GM23338 (cell line): ENCODE results near the gene PDE6H.

Source experiments
- CREB1 ChIP-seq: fragments of 250-450 bp; sonication (Bioruptor Pico); IDR thresholded peaks from 2 replicates; pipeline ENCODE4 v1.5.0; 2020; ENCODE audit warnings: low read depth, mild to moderate bottlenecking, moderate library complexity
- CTCF ChIP-seq, 2 experiments: fragments of 200-600 bp in 1 of 2; sonication (generic) in 1 of 2; conservative IDR thresholded peaks; 2 replicates each; pipeline versions ENCODE4 v1.5.1 to v1.6.1; 2016 to 2017; ENCODE audit warnings: antibody characterized with exemption in 2 of 2, low read depth in 2 of 2, mild to moderate bottlenecking in 2 of 2, moderate library complexity in 1 of 2
- ETS1 ChIP-seq: IDR thresholded peaks from 2 replicates; pipeline ENCODE4 v1.6.1; 2016; ENCODE audit warnings: antibody characterized with exemption
- EZH2 ChIP-seq: fragments of 200-600 bp; sonication (generic); IDR thresholded peaks from one replicate; pipeline ENCODE4 v1.8.0; 2017; ENCODE audit warnings: antibody characterized with exemption, mild to moderate bottlenecking, low read depth; ENCODE audit not compliant: unreplicated experiment
- EZH2phosphoT487 ChIP-seq: fragments of 200-600 bp; sonication (generic); IDR thresholded peaks from one replicate; pipeline ENCODE4 v1.8.1; 2018; ENCODE audit warnings: antibody characterized with exemption; ENCODE audit not compliant: unreplicated experiment
- NANOG ChIP-seq: IDR thresholded peaks from 2 replicates; pipeline ENCODE4 v1.6.1; 2016; ENCODE audit warnings: antibody characterized with exemption, borderline replicate concordance
- POLR2AphosphoS5 ChIP-seq: IDR thresholded peaks from 2 replicates; pipeline ENCODE4 v1.6.1; 2016; ENCODE audit warnings: antibody characterized with exemption, low read depth
- REST ChIP-seq: IDR thresholded peaks from one replicate; pipeline ENCODE4 v1.6.1; 2018; ENCODE audit warnings: antibody characterized with exemption; ENCODE audit not compliant: unreplicated experiment
- STAT1 ChIP-seq: IDR thresholded peaks from one replicate; pipeline ENCODE4 v1.6.1; 2016; ENCODE audit warnings: antibody characterized with exemption; ENCODE audit not compliant: unreplicated experiment
- ZNF114 ChIP-seq: fragments of 250-450 bp; sonication (Bioruptor Pico); IDR thresholded peaks from 2 replicates; pipeline ENCODE4 v1.5.0; 2020; ENCODE audit warnings: mild to moderate bottlenecking, moderate library complexity
- ZNF331 ChIP-seq: fragments of 250-450 bp; sonication (Bioruptor Pico); IDR thresholded peaks from 2 replicates; pipeline ENCODE4 v1.5.0; 2020; ENCODE audit warnings: low read depth, mild to moderate bottlenecking, moderate library complexity

GRCh38 chr12:14968478-14968877, 4.4 kb upstream of the PDE6H start:
- TF ChIP-seq POLR2AphosphoS5 (no peak), CTCF (conservative IDR thresholded peaks at IDR 0.05; ENCODE audit: low read depth in 2 of 2) (no peak), EZH2 (no peak), REST (no peak), ZNF114 (CRISPR knock-in tag) (no peak), ETS1 (no peak), CREB1 (CRISPR knock-in tag) (no peak), EZH2phosphoT487 (no peak), STAT1 (no peak), ZNF331 (CRISPR knock-in tag) (no peak), NANOG (no peak)
